ENCODE data around the gene DACT2. TPM values are rescaled to one million over a fixed set of nuclear protein-coding genes. Genes with fewer than 3 reads are reported as not detected.
A peak's percentile ranks its signal among the peaks of the same experiment; 100 is the strongest.

Gene DACT2
- total RNA-seq, 1 experiment from 2014 or later = 21.1 TPM

DNA sequence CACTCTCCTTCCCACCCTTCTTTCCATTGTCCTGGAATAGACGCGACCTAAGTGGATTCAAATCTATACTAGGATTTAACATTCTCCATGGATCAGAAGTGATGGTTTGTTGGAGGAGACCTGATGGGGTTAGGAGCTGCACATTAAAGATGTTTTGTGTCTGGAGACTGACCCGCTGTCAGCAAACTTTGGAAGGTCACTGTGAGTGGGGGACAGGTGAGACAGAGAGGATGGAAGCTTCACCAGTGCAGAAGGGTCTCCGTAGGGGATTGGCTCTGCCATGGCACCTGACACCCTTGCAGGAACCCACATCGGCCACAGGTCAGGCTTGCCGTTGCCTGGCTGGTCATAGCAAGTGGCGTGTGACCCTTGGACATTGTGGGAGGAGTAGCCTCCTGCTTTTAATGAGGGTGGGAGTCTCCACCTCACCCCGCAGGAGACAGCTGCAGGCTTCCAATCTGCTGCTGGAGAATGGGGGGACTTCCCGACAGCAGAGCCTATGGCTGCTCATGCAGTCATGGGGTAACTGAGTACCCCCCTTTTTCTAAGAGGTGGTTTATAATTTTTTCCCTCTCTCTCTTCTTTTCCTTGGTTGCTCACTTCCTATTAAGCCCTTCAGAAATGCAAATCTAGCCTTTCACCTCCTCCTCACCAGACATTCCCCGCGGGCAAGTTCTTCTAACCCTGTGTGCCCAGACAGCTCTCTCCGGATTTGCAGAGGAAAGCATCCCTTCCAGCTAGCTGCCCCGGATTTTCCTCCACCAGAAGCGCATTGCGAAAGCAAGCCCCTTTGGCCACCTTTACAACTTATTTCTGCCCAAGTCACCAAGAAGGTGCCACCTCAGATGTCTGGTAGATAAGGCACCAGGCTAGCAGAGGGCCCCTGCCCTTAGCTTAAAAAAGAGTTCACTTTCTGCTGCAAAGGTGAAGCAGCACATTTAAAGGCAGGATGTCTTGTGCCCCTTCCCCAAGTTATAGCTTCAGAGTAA, 53.5 kb downstream of the DACT2 start:
- Mint-ChIP-seq H3K9me3 (ENCODE audit: unreplicated experiment) (no peaks in the 10 kb centered on the region), H3K36me3 (ENCODE audit: insufficient read depth, unreplicated experiment) (peaks cover 18% of the 10 kb centered on the region), H3K4me1 (ENCODE audit: low read depth, unreplicated experiment) (peaks cover 30% of the 10 kb centered on the region), H3K27ac (ENCODE audit: unreplicated experiment) (peak overlapping the region; percentile 3), H3K27me3 (ENCODE audit: insufficient read depth, unreplicated experiment) (no peaks in the 10 kb centered on the region), H3K4me3 (ENCODE audit: unreplicated experiment) (no peak overlapping the region)
- Histone ChIP-seq H3K4me1 (peaks cover 51% of the 10 kb centered on the region), H3K36me3 (ENCODE audit: control insufficient read depth, insufficient read depth, low read length) (no peaks in the 10 kb centered on the region), H3K4me3 (ENCODE audit: low read depth, low read length) (no peak overlapping the region), H3K9me3 (no peaks in the 10 kb centered on the region), H3K27me3 (replicated peaks; ENCODE audit: control insufficient read depth, insufficient read depth, low read length) (no peaks in the 10 kb centered on the region)
- POLR2A ChIA-PET = interaction anchor here (1.3 kb wide), 1 partner anchor 9 kb away, joined by 6 read pairs; no protein-coding TSS in a partner anchor
- intact Hi-C loops (cut with micrococcal nuclease; ENCODE audit: unreplicated experiment) = loop anchor here (1.0 to 2.0 kb wide), 3 partner anchors 8 to 91 kb away; no protein-coding TSS in a partner anchor
- DNase-seq = no peak
- TF ChIP-seq, protein P1, sequence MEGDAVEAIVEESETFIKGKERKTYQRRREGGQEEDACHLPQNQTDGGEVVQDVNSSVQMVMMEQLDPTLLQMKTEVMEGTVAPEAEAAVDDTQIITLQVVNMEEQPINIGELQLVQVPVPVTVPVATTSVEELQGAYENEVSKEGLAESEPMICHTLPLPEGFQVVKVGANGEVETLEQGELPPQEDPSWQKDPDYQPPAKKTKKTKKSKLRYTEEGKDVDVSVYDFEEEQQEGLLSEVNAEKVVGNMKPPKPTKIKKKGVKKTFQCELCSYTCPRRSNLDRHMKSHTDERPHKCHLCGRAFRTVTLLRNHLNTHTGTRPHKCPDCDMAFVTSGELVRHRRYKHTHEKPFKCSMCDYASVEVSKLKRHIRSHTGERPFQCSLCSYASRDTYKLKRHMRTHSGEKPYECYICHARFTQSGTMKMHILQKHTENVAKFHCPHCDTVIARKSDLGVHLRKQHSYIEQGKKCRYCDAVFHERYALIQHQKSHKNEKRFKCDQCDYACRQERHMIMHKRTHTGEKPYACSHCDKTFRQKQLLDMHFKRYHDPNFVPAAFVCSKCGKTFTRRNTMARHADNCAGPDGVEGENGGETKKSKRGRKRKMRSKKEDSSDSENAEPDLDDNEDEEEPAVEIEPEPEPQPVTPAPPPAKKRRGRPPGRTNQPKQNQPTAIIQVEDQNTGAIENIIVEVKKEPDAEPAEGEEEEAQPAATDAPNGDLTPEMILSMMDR (IDR thresholded peaks at IDR 0.05; ENCODE audit: insufficient read depth in 1 of 2, low read depth in 1 of 2, low read length in 1 of 2, severe bottlenecking in 1 of 2, unreplicated experiment in 1 of 2) = no peak
- CTCF ChIA-PET = interaction anchor here (1.0 kb wide), 1 partner anchor 47 kb away, joined by 3 read pairs; no protein-coding TSS in a partner anchor
- BruUV-seq (replicated peaks) = no TSS peak

DNA sequence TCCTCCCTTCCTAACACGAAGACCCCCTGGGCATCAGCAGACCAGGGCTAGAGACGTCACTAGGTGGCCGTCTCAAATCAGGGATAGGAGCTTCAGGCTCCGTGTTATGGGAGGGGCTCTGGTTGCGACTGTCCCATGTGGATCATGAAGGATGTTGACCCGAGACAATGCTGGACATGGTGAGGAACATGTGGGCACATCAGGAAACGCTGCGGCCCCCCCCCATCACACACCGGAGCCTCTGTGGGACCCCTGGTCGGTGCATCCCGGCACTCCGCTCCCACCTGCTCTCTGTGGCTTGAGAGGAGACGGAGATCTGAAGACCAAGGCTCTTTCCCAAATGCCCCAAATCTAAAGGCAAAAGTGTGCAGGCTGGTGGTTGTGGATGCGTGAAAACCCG, 54.2 kb downstream of the DACT2 start:
- DNase-seq = no peak
- no peaks in the 10 kb centered on the region for H3K9me3 Mint-ChIP-seq (ENCODE audit: unreplicated experiment)
- peak overlapping the region; percentile 53 for H3K4me3 Mint-ChIP-seq (ENCODE audit: unreplicated experiment)
- H3K27ac Mint-ChIP-seq (ENCODE audit: unreplicated experiment) = peak overlapping the region; percentile 60
- Histone ChIP-seq H3K36me3 (ENCODE audit: control insufficient read depth, insufficient read depth, low read length) (no peaks in the 10 kb centered on the region), H3K27me3 (replicated peaks; ENCODE audit: control insufficient read depth, insufficient read depth, low read length) (no peaks in the 10 kb centered on the region), H3K9me3 (no peaks in the 10 kb centered on the region), H3K4me1 (peaks cover 59% of the 10 kb centered on the region), H3K4me3 (ENCODE audit: low read depth, low read length) (no peak overlapping the region)
- H3K27me3 Mint-ChIP-seq (ENCODE audit: insufficient read depth, unreplicated experiment) = no peaks in the 10 kb centered on the region
- peaks cover 18% of the 10 kb centered on the region for H3K36me3 Mint-ChIP-seq (ENCODE audit: insufficient read depth, unreplicated experiment)
- TSS peak; percentile 47 for BruUV-seq (replicated peaks)
- ChIA-PET POLR2A (interaction anchor here (1.3 kb wide), 1 partner anchor 9 kb away, joined by 6 read pairs; no protein-coding TSS in a partner anchor), CTCF (interaction anchor here (0.7 to 1.3 kb wide), 5 partner anchors 9 to 64 kb away, joined by 3 to 7 read pairs (median 4); no protein-coding TSS in a partner anchor)
- intact Hi-C loops (cut with micrococcal nuclease; ENCODE audit: unreplicated experiment) = loop anchor here (1.0 to 2.0 kb wide), 3 partner anchors 9 to 91 kb away; no protein-coding TSS in a partner anchor
- TF ChIP-seq, protein P1 (IDR thresholded peaks at IDR 0.05; ENCODE audit: insufficient read depth in 1 of 2, low read depth in 1 of 2, low read length in 1 of 2, severe bottlenecking in 1 of 2, unreplicated experiment in 1 of 2) = no peak
- H3K4me1 Mint-ChIP-seq (ENCODE audit: low read depth, unreplicated experiment) = peaks cover 36% of the 10 kb centered on the region

Data from Caco-2 (cell line).